NCI-H82 treated with DMSO at 0.1 percent for 48 hours (cell line): ENCODE measurements around the gene TRIM41.
"Not testable (repeated sequence)": the region's sequence is repeated elsewhere in the genome, so short reads cannot be mapped to it uniquely, and the experiment has no call there.

ENCODE experiments used
- DNase-seq: peaks from one replicate; lab custom pipeline; 2025; ENCODE audit not compliant: unreplicated experiment; lab: John Stamatoyannopoulos, UW

Gene TRIM41

DNA sequence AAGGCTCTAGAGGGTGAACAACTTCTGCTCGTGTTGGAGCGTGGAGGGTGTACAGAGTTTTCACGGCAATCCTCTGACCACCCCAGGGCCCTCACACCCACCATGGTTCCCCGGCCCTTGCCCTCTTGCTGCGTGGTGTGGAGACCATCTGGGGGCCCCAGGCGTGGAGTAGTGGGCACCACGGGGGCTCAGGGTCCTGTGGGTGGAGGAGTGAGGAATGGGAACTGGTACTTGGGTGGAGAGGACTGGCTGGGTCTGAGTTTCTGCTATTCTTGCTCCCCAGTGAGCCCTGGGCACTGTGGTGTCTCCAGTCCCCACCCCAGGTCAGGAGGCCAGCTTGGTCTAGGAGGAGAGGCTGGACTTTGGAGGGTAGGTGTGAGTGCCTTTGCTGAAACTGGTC lies 59.8 kb downstream of the TRIM41 start:
- DNase-seq: no peak

DNA sequence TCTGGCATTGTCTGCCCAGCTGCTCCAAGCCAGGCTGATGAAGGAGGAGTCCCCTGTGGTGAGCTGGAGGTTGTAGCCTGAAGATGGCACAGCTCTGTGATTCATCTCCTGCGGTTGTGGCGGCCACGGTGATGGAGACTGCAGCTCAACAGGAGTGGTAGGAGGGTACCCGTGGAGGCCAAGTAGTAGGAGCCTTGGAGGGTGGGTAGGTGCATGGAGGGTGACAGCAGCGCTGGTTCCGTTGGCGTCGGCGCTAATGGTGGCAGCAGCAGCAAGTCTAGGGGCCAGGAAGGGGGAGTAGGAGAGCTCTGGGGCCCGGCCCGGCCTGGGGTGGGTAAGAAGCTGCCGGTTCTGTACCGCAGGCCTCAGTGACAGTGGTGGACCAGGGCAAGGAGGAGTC lies 60.3 kb downstream of the TRIM41 start:
- DNase-seq: no peak

DNA sequence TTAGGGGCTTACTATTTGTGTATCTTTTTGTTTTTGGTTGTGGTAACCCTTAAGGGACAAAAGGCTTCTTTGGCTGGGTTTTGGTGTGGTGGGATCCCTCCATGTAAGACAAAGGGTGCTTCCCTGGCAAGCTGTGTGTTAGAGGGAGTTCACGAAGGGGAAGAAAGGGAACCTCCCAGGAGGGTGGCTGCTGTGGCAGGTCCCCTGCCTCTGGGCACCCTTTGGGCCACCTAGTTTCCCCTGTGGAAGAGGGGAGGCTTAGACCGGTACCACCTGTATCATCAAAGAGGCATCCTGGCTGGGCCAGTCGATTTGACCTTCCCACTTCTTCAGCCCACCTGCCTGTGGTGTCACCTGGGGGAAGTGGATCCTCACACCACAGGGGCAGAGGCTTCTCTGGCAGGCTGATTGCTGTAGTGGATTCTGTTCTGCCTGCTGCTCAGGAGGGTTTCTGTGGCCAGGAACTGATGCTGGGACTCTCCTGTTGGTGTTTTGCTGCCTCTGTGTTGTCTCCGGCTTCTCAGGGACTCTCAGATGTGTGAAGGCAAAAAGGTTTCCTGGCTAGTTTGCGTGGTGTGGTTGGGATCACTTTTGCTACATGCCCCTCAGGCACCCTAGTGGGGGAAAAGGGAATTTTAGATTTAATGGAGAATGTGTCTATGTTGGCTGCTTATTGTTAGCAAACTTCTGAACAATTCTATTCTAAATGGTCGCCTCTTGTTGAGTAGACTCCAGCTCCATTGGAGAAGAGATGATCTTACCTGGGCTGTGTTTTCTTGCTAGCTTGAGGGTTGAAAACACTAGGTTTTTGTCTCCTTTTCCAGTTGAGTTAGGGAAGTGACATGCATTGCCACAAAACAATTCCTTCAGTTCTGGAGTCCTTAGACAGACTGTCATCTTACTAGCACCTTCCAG lies 61.0 kb downstream of the TRIM41 start:
- DNase-seq: not testable (repeated sequence)
